HUES6 (cell line): Measurements from ENCODE around the gene TBCCD1.

Experiments used
- H3K27ac ChIP-seq: 2 replicates; pipeline ENCODE4 v1.7.0; 2013; ENCODE audit warnings: low read depth, mild to moderate bottlenecking, low read length, inconsistent platforms
- H3K27me3 ChIP-seq: 2 replicates; pipeline ENCODE4 v1.6.1; 2013; ENCODE audit warnings: low read length; ENCODE audit not compliant: control insufficient read depth, insufficient read depth
- H3K36me3 ChIP-seq: 2 replicates; pipeline ENCODE4 v1.6.1; 2013; ENCODE audit warnings: low read length; ENCODE audit not compliant: control insufficient read depth, insufficient read depth
- H3K4me1 ChIP-seq: 2 replicates; pipeline ENCODE4 v1.6.1; 2013; ENCODE audit warnings: low read length; ENCODE audit not compliant: control insufficient read depth, insufficient read depth
- H3K4me3 ChIP-seq: 2 replicates; pipeline ENCODE4 v1.5.1; 2013; ENCODE audit warnings: low read depth, low read length
- H3K9ac ChIP-seq: one replicate; pipeline ENCODE4 v1.6.1; 2013; ENCODE audit warnings: mild to moderate bottlenecking, low read length
- H3K9me3 ChIP-seq: 2 replicates; pipeline ENCODE4 v1.6.1; 2013; ENCODE audit warnings: low read depth, low read length; ENCODE audit not compliant: control insufficient read depth, insufficient read depth

The TBCCD1 gene

DNA sequence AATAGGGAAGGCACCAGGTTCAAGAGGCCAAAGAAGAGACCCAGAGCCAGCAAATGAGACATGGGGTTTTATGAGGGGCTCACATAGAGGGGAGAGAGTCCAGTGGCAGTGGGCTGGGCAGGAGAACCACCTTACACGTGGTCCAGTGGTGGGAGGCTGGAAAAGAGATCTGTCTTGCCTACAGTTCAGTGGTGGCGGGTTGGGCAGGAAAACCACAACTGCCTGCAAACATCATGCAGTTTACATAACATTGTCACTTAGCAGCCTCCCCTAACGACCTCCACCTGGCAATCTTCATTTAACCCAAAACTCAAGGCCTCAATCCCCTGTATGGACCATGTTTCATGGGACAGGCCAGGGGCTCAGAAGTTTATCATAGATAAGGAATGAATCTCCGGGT is 52.0 kb downstream of the TBCCD1 start:
- no peak overlapping the region for H3K27ac ChIP-seq
- no peaks in the 10 kb centered on the region for H3K4me1 ChIP-seq
- no peak overlapping the region for H3K4me3 ChIP-seq
- H3K9ac ChIP-seq = no peak overlapping the region
- no peaks in the 10 kb centered on the region for H3K27me3 ChIP-seq
- peaks cover 3% of the 10 kb centered on the region; the same call in 1 of the 2 replicates for H3K9me3 ChIP-seq
- no peaks in the 10 kb centered on the region for H3K36me3 ChIP-seq

- Histone ChIP-seq H3K27ac (no peak overlapping the region), H3K4me1 (peaks cover under 1% of the 10 kb centered on the region; the same call in 1 of the 2 replicates), H3K36me3 (no peaks in the 10 kb centered on the region), H3K9me3 (peaks cover 3% of the 10 kb centered on the region; the same call in 1 of the 2 replicates), H3K9ac (no peak overlapping the region), H3K27me3 (no peaks in the 10 kb centered on the region), H3K4me3 (no peak overlapping the region)
Measured at GRCh38 chr3:186514296-186515002, 52.7 kb downstream of the TBCCD1 start.

DNA sequence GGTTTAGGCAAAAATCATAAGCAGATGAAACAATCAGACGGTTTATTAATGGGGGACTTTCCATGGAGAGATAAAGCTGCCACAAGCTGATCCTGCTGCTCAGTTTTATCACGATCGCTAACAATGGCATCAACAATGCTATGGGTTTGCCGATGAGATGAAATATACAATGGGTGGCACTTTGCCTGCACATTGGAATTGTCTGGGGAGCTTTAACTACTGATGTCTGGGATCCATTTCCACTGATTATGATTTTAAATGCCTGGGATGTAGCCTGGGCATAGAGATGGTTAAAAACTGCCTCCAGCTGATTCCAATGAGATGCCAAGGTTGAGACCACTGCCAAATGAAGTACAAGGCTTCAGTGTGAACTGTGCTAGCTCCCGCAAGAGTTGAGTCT is 53.8 kb downstream of the TBCCD1 start:
- H3K4me1 ChIP-seq = peaks cover 4% of the 10 kb centered on the region; the same call in 1 of the 2 replicates

GRCh38 chr3:186512570-186513302 is 54.4 kb downstream of the TBCCD1 start:
- Histone ChIP-seq H3K4me3 (no peak overlapping the region), H3K4me1 (peaks cover 4% of the 10 kb centered on the region; the same call in 1 of the 2 replicates), H3K27ac (no peak overlapping the region), H3K27me3 (no peaks in the 10 kb centered on the region), H3K9me3 (peaks cover 3% of the 10 kb centered on the region; the same call in 1 of the 2 replicates), H3K9ac (no peak overlapping the region), H3K36me3 (no peaks in the 10 kb centered on the region)

More for the DNA sequence above, 53.8 kb downstream of the TBCCD1 start:
- Histone ChIP-seq H3K9ac (no peak overlapping the region), H3K4me3 (no peak overlapping the region), H3K9me3 (peaks cover 3% of the 10 kb centered on the region; the same call in 1 of the 2 replicates), H3K27me3 (no peaks in the 10 kb centered on the region), H3K27ac (no peak overlapping the region), H3K36me3 (no peaks in the 10 kb centered on the region)

DNA sequence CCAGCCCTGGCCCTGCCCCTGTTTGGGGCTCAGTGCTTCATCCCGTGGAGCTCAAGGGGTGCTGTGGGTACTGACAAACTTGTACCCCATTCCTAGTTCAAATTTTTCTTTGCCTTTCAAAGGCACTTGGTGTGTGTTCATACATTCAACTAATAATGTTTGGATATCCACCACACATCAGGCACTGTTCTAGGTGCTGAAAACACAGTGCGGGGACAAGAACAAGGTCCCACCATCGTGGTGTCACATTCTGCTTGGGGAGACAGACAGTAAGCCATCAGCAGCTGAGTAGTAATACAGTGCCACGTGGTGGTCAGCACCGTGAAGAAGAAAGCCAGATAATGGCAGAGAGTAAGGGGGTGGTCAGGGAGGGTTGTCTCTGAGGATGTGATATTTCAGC is 55.4 kb downstream of the TBCCD1 start:
- no peak overlapping the region for H3K4me3 ChIP-seq
- H3K9ac ChIP-seq = no peak overlapping the region
- H3K27me3 ChIP-seq = no peaks in the 10 kb centered on the region
- H3K27ac ChIP-seq = no peak overlapping the region
- H3K36me3 ChIP-seq = no peaks in the 10 kb centered on the region
- peaks cover 4% of the 10 kb centered on the region; the same call in 1 of the 2 replicates for H3K4me1 ChIP-seq
- peaks cover under 1% of the 10 kb centered on the region; the same call in 1 of the 2 replicates for H3K9me3 ChIP-seq

GRCh38 chr3:186511245-186511644 is 55.9 kb downstream of the TBCCD1 start:
- H3K4me1 ChIP-seq = peaks cover 4% of the 10 kb centered on the region; the same call in 1 of the 2 replicates
- no peak overlapping the region for H3K4me3 ChIP-seq
- H3K9ac ChIP-seq = no peak overlapping the region
- H3K27me3 ChIP-seq = no peaks in the 10 kb centered on the region
- no peaks in the 10 kb centered on the region for H3K36me3 ChIP-seq
- H3K27ac ChIP-seq = no peak overlapping the region
- H3K9me3 ChIP-seq = no peaks in the 10 kb centered on the region

DNA sequence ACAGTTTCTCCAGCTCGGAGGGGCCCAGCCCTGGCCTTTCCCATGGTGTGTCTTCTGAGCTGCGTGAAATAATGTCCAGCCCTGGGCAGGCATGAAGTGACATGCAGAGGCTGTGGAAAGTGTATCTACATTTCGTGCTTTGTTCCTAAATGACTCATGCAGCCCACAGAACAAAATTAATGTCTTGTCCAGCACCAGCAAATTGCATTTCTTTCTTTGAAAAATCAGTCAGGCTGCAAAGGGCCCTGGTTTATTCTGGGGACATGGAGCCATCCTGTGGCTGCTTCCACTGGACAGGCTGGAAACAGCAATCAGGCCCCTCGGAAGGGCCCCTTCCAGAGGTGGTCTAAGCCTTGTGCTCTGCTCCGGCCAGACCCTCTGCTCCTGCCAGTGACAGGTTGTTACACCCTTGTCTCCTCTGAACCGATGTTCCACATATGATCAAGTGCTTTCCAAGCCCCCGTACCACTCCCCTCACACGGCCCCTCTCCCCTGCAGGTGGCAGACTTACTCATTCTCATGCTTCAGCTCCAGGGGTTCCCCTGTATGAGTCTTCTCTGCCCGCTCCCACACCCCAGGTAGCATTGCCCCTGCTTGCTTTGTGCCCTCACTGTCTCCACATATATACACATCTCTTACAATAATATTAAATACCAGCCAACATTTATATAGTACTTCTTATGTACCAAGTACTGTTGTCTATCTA is 56.6 kb downstream of the TBCCD1 start:
- Histone ChIP-seq H3K27me3 (no peaks in the 10 kb centered on the region), H3K36me3 (no peaks in the 10 kb centered on the region), H3K4me1 (peaks cover 4% of the 10 kb centered on the region; the same call in 1 of the 2 replicates), H3K9me3 (no peaks in the 10 kb centered on the region), H3K9ac (no peak overlapping the region), H3K4me3 (no peak overlapping the region), H3K27ac (no peak overlapping the region)

DNA sequence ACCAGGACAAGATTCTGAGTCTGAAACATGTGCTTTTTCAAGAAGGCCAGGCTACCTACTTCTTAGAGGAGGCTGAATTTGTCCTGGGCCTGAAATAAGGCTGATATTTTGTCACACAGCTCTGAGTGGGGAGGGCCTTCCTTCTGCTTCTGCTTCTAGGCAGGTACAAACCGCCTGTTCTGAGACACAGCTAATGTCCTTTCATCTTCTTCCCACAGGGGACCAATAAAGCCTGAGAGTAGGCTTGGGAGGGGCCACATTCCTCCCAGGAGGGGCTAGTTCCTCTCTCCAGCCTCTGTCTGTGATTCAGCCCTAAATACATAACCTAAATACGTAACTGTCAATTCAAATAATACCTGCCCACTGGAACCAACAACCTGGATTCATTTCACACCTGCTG is 57.7 kb downstream of the TBCCD1 start:
- Histone ChIP-seq H3K9me3 (no peaks in the 10 kb centered on the region), H3K27me3 (no peaks in the 10 kb centered on the region), H3K27ac (no peak overlapping the region), H3K9ac (no peak overlapping the region), H3K4me1 (peaks cover 4% of the 10 kb centered on the region; the same call in 1 of the 2 replicates), H3K4me3 (no peak overlapping the region), H3K36me3 (no peaks in the 10 kb centered on the region)

- Histone ChIP-seq H3K9me3 (no peaks in the 10 kb centered on the region), H3K4me1 (peaks cover 11% of the 10 kb centered on the region; the same call in 1 of the 2 replicates), H3K9ac (no peak overlapping the region), H3K27ac (no peak overlapping the region), H3K36me3 (no peaks in the 10 kb centered on the region), H3K4me3 (no peak overlapping the region), H3K27me3 (no peaks in the 10 kb centered on the region)
Measured at GRCh38 chr3:186506857-186507256, 60.3 kb downstream of the TBCCD1 start.

- no peaks in the 10 kb centered on the region for H3K27me3 ChIP-seq
- H3K27ac ChIP-seq = no peak overlapping the region
Measured at GRCh38 chr3:186506191-186506739, 60.9 kb downstream of the TBCCD1 start.

More at GRCh38 chr3:186506191-186506739, 60.9 kb downstream of the TBCCD1 start:
- Histone ChIP-seq H3K36me3 (no peaks in the 10 kb centered on the region), H3K9me3 (no peaks in the 10 kb centered on the region), H3K9ac (no peak overlapping the region), H3K4me1 (peaks cover 11% of the 10 kb centered on the region; the same call in 1 of the 2 replicates), H3K4me3 (no peak overlapping the region)
